H9 (cell line): Measurements from ENCODE around the gene DYNLRB1. TPM values are rescaled to one million over a fixed set of nuclear protein-coding genes. Genes with fewer than 3 reads are reported as not detected.

Source experiments
- DNase-seq: peaks from one replicate; pipeline ENCODE4 v3.0.0-alpha.2; 2017
- H2AFZ ChIP-seq: one replicate; pipeline ENCODE4 v1.6.1; 2013; ENCODE audit warnings: mild to moderate bottlenecking, low read length, control low read depth, moderate library complexity
- H2AK5ac ChIP-seq: 2 replicates; pipeline ENCODE4 v1.6.1; 2013; ENCODE audit warnings: low read length, control low read depth, mixed read lengths; ENCODE audit not compliant: insufficient read length
- H2BK120ac ChIP-seq: one replicate; pipeline ENCODE4 v1.6.1; 2013; ENCODE audit warnings: low read depth, mild to moderate bottlenecking, low read length, control low read depth, inconsistent platforms; ENCODE audit not compliant: poor library complexity, severe bottlenecking
- H2BK12ac ChIP-seq: 2 replicates; pipeline ENCODE4 v1.6.1; 2013; ENCODE audit warnings: low read length, control low read depth, mixed read lengths, low read depth; ENCODE audit not compliant: insufficient read length
- H2BK15ac ChIP-seq: 2 replicates; pipeline ENCODE4 v1.6.1; 2013; ENCODE audit warnings: low read depth, low read length, control low read depth
- H2BK20ac ChIP-seq: one replicate; pipeline ENCODE4 v1.6.1; 2013; ENCODE audit warnings: low read depth, mild to moderate bottlenecking, low read length, control low read depth, inconsistent platforms; ENCODE audit not compliant: poor library complexity, severe bottlenecking
- H2BK5ac ChIP-seq: 2 replicates; pipeline ENCODE4 v1.6.1; 2013; ENCODE audit warnings: low read length, control low read depth, mixed read lengths; ENCODE audit not compliant: insufficient read length
- H3K14ac ChIP-seq: 2 replicates; pipeline ENCODE4 v1.6.1; 2013; ENCODE audit warnings: low read length, control low read depth; ENCODE audit not compliant: insufficient read depth
- H3K18ac ChIP-seq: 2 replicates; pipeline ENCODE4 v1.6.1; 2013; ENCODE audit warnings: low read depth, mild to moderate bottlenecking, mixed read lengths, low read length, control low read depth; ENCODE audit not compliant: insufficient read length
- H3K23ac ChIP-seq: 2 replicates; pipeline ENCODE4 v1.6.1; 2013; ENCODE audit warnings: low read length, control low read depth, mixed read lengths, low read depth; ENCODE audit not compliant: insufficient read length
- H3K23me2 ChIP-seq: 2 replicates; pipeline ENCODE4 v1.6.1; 2013; ENCODE audit warnings: low read depth, mild to moderate bottlenecking, mixed read lengths, low read length, control low read depth; ENCODE audit not compliant: insufficient read length, poor library complexity, severe bottlenecking
- H3K27ac ChIP-seq: 2 replicates; pipeline ENCODE4 v1.5.1; 2013; ENCODE audit warnings: low read length, control low read depth, mixed read lengths, low read depth; ENCODE audit not compliant: insufficient read length
- H3K27me3 ChIP-seq: 2 replicates; pipeline ENCODE4 v1.6.1; 2013; ENCODE audit warnings: low read length, control low read depth, inconsistent platforms; ENCODE audit not compliant: insufficient read depth
- H3K4ac ChIP-seq: 2 replicates; pipeline ENCODE4 v1.6.1; 2013; ENCODE audit warnings: low read depth, mild to moderate bottlenecking, control low read depth, inconsistent platforms, low read length, moderate library complexity
- H3K4me1 ChIP-seq: 2 replicates; pipeline ENCODE4 v1.6.1; 2013; ENCODE audit warnings: low read length, control low read depth, inconsistent platforms; ENCODE audit not compliant: insufficient read depth
- H3K4me2 ChIP-seq: 2 replicates; pipeline ENCODE4 v1.6.1; 2013; ENCODE audit warnings: low read length, control low read depth, mixed read lengths; ENCODE audit not compliant: insufficient read length, insufficient read depth
- H3K56ac ChIP-seq: 2 replicates; pipeline ENCODE4 v1.6.1; 2013; ENCODE audit warnings: low read depth, mild to moderate bottlenecking, mixed read lengths, low read length, control low read depth; ENCODE audit not compliant: insufficient read length
- H3K79me1 ChIP-seq: 2 replicates; pipeline ENCODE4 v1.6.1; 2013; ENCODE audit warnings: low read depth, mild to moderate bottlenecking, moderate library complexity, low read length, control low read depth, inconsistent platforms; ENCODE audit not compliant: insufficient read depth, poor library complexity, severe bottlenecking
- H3K79me2 ChIP-seq: 2 replicates; pipeline ENCODE4 v1.6.1; 2013; ENCODE audit warnings: low read length, control low read depth, inconsistent platforms; ENCODE audit not compliant: insufficient read depth
- H3K9ac ChIP-seq: 2 replicates; pipeline ENCODE4 v1.6.1; 2013; ENCODE audit warnings: low read length, control low read depth, mixed read lengths; ENCODE audit not compliant: insufficient read length; ENCODE audit errors: extremely low read depth
- H3K9me3 ChIP-seq: one replicate; pipeline ENCODE4 v1.6.1; 2013; ENCODE audit warnings: low read depth, low read length, inconsistent platforms; ENCODE audit not compliant: control insufficient read depth
- H3T11ph ChIP-seq: one replicate; pipeline ENCODE4 v1.6.1; 2013; ENCODE audit warnings: mild to moderate bottlenecking, low read length, control low read depth, inconsistent platforms
- H4K20me1 ChIP-seq: one replicate; pipeline ENCODE4 v1.6.1; 2013; ENCODE audit not compliant: control insufficient read depth, insufficient read length, insufficient read depth
- H4K5ac ChIP-seq: 2 replicates; pipeline ENCODE4 v1.6.1; 2013; ENCODE audit warnings: low read depth, mild to moderate bottlenecking, mixed read lengths, low read length, control low read depth; ENCODE audit not compliant: insufficient read length
- H4K8ac ChIP-seq: replicated peaks from 2 replicates; pipeline ENCODE4 v1.6.1; 2013; ENCODE audit warnings: low read length, control low read depth, mixed read lengths, low read depth; ENCODE audit not compliant: insufficient read length
- H4K91ac ChIP-seq: 2 replicates; pipeline ENCODE4 v1.6.1; 2013; ENCODE audit warnings: low read depth, mild to moderate bottlenecking, moderate library complexity, mixed read lengths, low read length, control low read depth; ENCODE audit not compliant: insufficient read length
- H3K27ac Mint-ChIP-seq, 3 experiments: 2 replicates in 2 of 3; 3 replicates in 1 of 3; pipeline ENCODE4 v1.8.0; 2020 to 2021; ENCODE audit warnings: mixed read lengths in 3 of 3, mild to moderate bottlenecking in 1 of 3, moderate library complexity in 1 of 3
- H3K27me3 Mint-ChIP-seq: 2 replicates; pipeline ENCODE4 v1.8.0; 2021; ENCODE audit warnings: low read depth, mild to moderate bottlenecking, moderate library complexity, mixed read lengths
- H3K36me3 Mint-ChIP-seq, 3 experiments: 2 replicates in 2 of 3; 3 replicates in 1 of 3; pipeline ENCODE4 v1.8.0; 2020 to 2021; ENCODE audit warnings: low read depth in 3 of 3, mixed read lengths in 3 of 3; ENCODE audit not compliant: insufficient read depth in 1 of 3
- H3K4me1 Mint-ChIP-seq, 2 experiments: 2 replicates each; pipeline ENCODE4 v1.8.0; 2020; ENCODE audit warnings: mixed read lengths in 2 of 2
- H3K4me3 Mint-ChIP-seq, 2 experiments: 2 replicates in 1 of 2; 3 replicates in 1 of 2; pipeline ENCODE4 v1.8.0; 2020 to 2021; ENCODE audit warnings: mild to moderate bottlenecking in 2 of 2, mixed read lengths in 2 of 2, moderate library complexity in 1 of 2
- H3K9me3 Mint-ChIP-seq, 2 experiments: 2 replicates in 1 of 2; 3 replicates in 1 of 2; pipeline ENCODE4 v1.8.0; 2020; ENCODE audit warnings: mild to moderate bottlenecking in 2 of 2, mixed read lengths in 2 of 2, moderate library complexity in 1 of 2
- WGBS: extraction: QIAGEN DNeasy Blood & Tissue Kit; methylation state at CpG from one replicate; pipeline ENCODE4 v1.1.7; 2013; ENCODE audit warnings: missing lambda C conversion rate, low lambda C conversion rate, mixed read lengths; ENCODE audit not compliant: insufficient read length; ENCODE audit errors: extremely low coverage; 5-methylcytosine and 5-hydroxymethylcytosine counted together
- total RNA-seq: library from RNA; stranded (reverse); gene quantifications from 2 replicates; pipeline ENCODE4 v1.2.1, GENCODE V29; 2021
- TF ChIP-seq, protein P1 (sequence below): fragments of 200-600 bp; sonication (generic); conservative IDR thresholded peaks from 3 replicates; pipeline ENCODE4 v1.8.0; 2021; ENCODE audit warnings: antibody characterized with exemption, mild to moderate bottlenecking

DYNLRB1 gene
- total RNA-seq, 1 experiment from 2014 or later = 200 TPM

DNA sequence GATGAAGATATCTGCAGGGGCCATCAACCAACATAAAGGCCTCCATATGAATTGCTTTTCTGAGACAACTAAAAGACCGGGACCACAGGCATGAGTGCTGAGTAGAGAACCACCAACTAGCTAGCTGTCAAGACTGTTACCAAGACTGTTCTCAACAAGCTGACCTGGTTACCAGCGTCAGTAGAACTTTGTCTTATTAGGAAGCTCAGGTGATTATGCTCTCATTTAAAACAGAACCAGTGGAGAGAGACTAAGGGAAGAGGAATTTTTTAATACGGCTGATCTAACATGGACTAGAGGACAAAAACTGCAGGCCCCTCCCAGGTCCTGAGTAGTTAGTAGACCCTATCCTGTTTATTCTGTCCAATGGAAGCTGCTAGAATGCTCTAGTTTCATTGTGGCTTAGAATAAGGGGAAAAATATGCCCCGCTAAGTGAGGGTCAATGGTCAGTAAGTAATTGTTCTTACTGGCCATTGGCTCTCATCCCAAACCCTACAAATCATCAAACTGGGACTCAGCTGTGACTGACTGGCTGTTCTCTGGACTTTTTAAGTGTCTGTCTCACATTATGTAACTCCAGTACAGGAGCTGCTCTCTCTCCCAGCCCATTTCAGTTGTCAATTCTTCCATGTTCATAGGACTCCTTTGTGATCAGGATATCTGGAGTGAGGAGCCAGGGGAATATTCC lies 3.8 kb upstream of the DYNLRB1 start:
- no peak overlapping the region for H3K56ac ChIP-seq
- no peak overlapping the region for H3K18ac ChIP-seq
- H4K5ac ChIP-seq = no peak overlapping the region
- Mint-ChIP-seq H3K4me3 (no peak overlapping the region), H3K9me3 (no peaks in the 10 kb centered on the region; a peak in 1 of 5 replicates), H3K36me3 (peaks cover 0 to 24% (median 13%) of the 10 kb centered on the region in 3 experiments; a peak in 4 of 7 replicates), H3K27me3 (peaks cover 2% of the 10 kb centered on the region; the same call in 1 of the 2 replicates), H3K27ac (0 out of 7 replicates have a peak overlapping the region, but pooled peaks of 1 of the 3 experiments have one; percentile 4), H3K4me1 (peaks cover 10 to 12% of the 10 kb centered on the region in 2 experiments)
- H3K79me1 ChIP-seq = no peaks in the 10 kb centered on the region
- DNase-seq = no peak
- no peak overlapping the region for H2BK5ac ChIP-seq
- H3K9ac ChIP-seq = no peak overlapping the region
- H4K8ac ChIP-seq = no peak overlapping the region
- no peak overlapping the region for H3K4me2 ChIP-seq
- no peak overlapping the region for H2BK120ac ChIP-seq
- H3K23me2 ChIP-seq = peaks cover 7% of the 10 kb centered on the region
- H3K14ac ChIP-seq = no peak overlapping the region
- H3T11ph ChIP-seq = no peak overlapping the region
- no peak overlapping the region for H3K27ac ChIP-seq
- H2BK15ac ChIP-seq = no peak overlapping the region
- no peak overlapping the region for H3K23ac ChIP-seq
- no peaks in the 10 kb centered on the region for H4K20me1 ChIP-seq
- no peaks in the 10 kb centered on the region for H3K79me2 ChIP-seq
- TF ChIP-seq, protein P1, sequence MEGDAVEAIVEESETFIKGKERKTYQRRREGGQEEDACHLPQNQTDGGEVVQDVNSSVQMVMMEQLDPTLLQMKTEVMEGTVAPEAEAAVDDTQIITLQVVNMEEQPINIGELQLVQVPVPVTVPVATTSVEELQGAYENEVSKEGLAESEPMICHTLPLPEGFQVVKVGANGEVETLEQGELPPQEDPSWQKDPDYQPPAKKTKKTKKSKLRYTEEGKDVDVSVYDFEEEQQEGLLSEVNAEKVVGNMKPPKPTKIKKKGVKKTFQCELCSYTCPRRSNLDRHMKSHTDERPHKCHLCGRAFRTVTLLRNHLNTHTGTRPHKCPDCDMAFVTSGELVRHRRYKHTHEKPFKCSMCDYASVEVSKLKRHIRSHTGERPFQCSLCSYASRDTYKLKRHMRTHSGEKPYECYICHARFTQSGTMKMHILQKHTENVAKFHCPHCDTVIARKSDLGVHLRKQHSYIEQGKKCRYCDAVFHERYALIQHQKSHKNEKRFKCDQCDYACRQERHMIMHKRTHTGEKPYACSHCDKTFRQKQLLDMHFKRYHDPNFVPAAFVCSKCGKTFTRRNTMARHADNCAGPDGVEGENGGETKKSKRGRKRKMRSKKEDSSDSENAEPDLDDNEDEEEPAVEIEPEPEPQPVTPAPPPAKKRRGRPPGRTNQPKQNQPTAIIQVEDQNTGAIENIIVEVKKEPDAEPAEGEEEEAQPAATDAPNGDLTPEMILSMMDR = no peak
- H2AK5ac ChIP-seq = no peak overlapping the region
- no peaks in the 10 kb centered on the region for H3K27me3 ChIP-seq
- WGBS = no CpG with 5 or more reads among the region's 4 CpGs
- no peak overlapping the region for H2BK12ac ChIP-seq
- H3K9me3 ChIP-seq = no peaks in the 10 kb centered on the region
- no peaks in the 10 kb centered on the region for H3K4me1 ChIP-seq
- H2BK20ac ChIP-seq = no peak overlapping the region
- H3K4ac ChIP-seq = no peak overlapping the region
- H2AFZ ChIP-seq = no peak overlapping the region
- H4K91ac ChIP-seq = no peak overlapping the region
